NCI-H1417 treated with DMSO at 0.1 percent for 48 hours (cell line): ENCODE measurements around the gene ACER3.
"Not testable (repeated sequence)": the region's sequence is repeated elsewhere in the genome, so short reads cannot be mapped to it uniquely, and the experiment has no call there.

Source experiments
- DNase-seq: peaks from one replicate; lab custom pipeline; 2025; lab: John Stamatoyannopoulos, UW

Gene ACER3

GRCh38 chr11:76872959-76873827 is 12.5 kb downstream of the ACER3 start:
- DNase-seq, result no peak

DNA sequence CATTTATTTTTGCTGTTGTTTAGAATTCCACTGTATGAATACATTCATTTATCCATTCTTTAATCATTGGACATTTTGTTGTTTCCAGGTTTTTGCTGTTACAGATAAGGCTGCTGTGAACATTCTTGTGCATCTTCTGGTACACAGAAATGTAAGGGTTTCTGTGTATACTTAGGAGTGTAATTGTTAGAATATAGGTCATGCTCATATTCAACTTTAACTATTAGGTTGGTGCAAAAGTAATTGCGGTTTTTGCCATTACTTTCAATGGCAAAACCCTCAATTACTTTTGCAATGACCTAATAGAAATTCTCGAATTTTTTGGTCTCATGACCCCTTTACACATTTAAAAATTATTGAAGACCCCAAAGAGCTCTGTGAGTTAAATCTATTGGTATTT is 17.3 kb downstream of the ACER3 start:
- no peak for DNase-seq

DNA sequence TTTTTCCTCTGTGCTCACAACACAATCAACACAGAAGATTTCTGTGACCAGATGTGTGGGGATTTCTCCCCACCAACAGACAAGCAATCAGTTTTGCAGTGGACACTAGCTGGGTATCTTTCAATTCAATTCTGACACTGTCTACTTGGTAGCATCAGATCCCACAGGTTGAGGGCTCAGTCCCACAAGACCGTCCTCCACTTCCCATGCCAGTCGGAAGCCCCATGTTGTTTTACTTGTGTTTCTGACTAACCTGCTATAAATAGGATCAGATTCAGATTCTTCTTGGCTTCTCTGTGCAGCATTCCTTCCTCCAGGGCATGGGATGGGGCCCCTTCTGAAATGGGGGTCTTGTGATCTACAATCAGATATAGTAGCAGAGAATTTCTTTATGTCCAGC is 19.6 kb downstream of the ACER3 start:
- no peak for DNase-seq

GRCh38 chr11:76880956-76881355 is 20.2 kb downstream of the ACER3 start:
- DNase-seq, result no peak

DNA sequence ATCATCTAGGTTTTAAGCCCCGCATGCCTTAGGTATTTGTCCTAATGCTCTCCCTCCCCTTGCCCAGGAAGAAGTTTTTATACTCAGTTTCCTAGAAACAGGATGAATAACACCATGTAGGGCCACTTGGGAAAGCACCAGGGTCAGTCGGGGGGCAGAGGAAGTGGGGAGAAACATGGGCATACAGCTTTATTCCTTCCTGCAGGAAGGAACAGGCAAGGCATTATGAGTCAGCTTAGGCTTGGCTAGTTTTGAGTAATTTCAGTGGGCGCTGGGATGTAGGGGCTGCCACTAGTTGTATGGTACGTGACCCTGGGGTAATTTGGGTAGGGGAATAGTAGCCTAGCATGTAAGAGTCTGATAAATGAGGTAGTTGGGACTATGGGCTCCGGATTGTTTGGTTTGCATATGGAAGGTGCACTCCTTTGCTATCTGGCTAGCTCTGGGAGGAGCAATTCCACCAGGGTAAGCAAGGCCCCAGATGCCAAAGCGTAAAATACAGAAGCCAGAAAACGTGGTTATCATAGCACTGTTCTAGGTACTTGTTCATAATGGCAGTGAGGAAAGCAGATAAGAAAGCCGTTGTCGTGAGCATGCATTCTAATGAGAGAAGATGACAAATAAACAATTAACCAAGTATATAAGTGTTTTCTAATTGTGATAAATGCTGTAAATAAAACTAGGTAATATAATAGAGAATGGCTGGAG is 24.8 kb downstream of the ACER3 start:
- no peak for DNase-seq

GRCh38 chr11:76888989-76889388 is 28.3 kb downstream of the ACER3 start:
- DNase-seq, result no peak

DNA sequence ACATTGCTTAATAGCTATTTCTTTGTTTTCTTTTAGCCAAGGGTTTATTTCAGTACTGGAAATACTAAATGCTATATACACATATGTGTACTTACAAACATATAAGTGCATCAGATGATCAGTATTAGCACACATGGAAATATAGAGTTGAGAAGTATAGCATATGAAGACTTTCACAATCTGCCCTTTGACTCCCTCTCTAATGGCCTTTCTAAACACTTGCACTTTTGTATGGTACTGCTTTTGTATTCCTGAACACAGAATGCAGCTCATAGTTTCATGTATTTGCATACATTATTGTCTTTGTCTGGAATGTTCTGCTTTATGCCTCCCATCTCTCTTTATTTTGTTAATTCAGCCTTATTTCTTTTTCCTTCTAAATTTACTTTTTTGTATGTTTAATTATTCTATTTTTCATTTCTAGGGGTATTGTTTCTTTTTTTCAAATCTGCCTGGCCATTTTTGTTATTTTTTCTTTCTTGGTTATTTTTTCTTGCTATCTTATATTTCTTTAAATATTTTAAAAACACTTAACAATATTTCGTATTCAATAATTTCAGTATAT is 28.8 kb downstream of the ACER3 start:
- no peak for DNase-seq

DNA sequence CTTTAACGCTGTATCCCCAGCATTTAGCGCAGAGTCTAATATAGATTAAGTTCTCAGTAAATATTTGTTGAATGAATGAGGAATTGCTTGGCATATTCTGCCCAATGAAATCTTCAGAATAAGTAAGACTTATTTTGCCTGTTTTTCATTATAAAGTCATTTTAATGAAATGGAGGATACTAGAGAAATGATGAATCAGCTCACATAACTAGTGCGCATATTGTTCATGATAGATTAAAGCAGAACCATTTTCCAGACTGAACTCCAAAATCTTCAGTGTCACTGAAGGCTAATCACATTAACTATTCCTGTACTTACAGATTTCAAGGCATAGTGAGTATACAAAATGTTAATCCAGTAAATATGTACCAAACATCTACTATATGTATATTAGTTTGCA is 29.6 kb downstream of the ACER3 start:
- no peak for DNase-seq

DNA sequence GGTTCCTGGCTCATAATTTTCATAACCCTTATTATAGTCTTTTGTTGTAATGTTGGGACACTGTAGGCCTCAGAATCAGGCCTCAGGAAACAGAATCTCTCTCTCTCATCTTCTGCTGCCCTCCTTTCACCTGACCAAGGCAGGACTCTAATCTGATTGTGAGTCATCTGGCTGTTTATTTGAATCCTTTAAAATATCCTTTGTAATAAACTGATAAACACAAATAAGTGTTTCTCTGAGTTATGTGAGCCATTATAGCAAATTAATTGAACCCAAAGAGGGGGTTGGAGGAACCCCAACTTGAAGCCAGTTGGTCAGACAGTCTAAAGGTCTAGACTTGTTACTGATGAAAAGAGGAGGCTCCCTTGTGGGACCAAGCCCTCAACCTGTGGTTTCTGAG is 30.6 kb downstream of the ACER3 start:
- DNase-seq, result no peak

DNA sequence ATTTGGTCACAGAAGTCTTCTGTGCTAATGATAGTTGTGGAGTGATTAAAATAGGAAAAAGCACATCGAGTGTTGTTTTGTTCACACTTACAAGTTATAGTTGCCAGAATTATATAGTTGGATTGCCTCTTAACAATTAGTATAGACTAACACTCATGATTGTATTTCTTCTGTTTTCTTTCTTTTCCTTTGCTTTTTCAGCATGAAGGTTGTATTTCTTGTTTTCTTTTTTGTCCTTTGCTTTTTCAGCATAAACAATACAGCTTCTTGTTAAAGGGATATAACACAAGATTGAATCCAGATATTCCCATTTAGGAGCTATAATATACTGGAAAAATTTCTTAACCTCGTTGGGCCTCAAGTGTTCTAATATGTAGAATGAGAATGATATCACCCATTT is 31.1 kb downstream of the ACER3 start:
- no peak for DNase-seq

DNA sequence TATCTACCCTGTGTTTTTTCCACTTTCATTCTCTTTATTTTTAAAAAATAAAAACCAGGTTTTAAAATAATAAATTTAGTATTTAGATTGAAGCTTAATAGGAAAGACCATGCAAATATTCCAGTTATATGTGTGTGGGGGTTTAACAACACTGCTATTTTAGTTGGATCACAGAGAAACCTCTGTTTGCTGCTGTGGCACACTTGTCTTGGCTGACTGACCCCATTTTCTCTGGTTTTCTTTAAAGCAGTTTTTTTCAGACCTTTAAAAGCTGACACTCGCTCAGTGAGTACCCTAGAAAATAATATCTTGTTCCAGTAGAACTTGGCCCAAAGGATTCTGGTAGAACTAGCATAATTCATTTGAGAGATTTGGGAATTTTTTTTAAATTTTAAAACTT is 31.6 kb downstream of the ACER3 start:
- no peak for DNase-seq

DNA sequence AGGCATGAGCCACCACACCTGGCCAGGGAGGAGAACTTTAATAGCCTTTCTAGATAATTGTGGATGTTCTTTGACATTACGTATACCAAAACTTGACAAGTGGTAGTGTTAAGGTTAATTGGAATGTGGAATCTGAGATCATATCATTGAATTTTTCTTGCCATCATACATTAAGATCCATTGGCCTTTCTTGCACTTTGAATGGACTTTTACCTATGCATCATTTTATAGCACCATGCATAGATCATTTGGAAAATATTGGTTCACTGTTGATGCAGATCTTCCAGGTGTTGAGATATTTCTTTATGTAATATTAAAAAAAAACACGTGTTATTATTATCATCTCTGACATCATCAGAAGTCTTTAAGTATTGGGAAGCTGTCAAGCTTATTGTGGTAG is 36.5 kb downstream of the ACER3 start:
- no peak for DNase-seq

DNA sequence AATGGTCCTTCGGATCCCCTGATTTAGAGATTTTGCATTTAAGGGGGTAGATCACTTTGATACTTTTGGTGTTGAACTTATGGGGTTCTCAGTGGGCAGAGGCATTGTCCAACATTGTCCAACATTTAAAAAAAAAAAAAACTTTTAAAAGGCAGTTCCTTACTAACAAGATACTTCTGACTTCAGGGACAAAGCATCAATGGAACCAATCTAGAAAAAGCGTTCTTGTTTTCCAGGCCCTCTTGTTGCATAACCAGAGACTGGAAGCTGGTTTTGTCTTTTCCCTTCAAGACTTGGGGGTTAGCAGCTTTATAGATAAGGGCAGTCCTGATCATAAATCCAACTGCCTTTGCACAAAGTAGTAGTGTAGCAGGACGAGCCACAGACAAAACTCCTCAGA is 40.4 kb downstream of the ACER3 start:
- DNase-seq, result no peak

DNA sequence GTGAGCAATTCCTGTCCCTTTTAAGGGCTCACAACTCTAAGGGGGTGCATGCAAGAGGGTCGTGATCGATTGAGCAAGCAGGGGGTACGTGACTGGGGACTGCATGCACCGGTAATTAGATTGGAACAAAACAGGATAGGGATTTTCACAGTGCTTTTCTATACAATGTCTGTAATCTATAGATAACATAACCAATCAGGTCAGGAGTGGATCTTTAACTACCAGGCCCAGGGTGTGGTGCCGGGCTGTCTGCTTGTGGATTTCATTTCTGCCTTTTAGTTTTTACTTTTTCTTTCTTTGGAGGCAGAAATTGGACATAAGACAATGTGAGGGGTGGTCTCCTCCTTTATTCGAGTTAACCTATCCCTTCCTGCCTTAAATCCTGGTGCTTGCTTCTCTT is 40.9 kb downstream of the ACER3 start:
- DNase-seq, result not testable (repeated sequence)

GRCh38 chr11:76902121-76903014 is 41.6 kb downstream of the ACER3 start:
- DNase-seq, result no peak

DNA sequence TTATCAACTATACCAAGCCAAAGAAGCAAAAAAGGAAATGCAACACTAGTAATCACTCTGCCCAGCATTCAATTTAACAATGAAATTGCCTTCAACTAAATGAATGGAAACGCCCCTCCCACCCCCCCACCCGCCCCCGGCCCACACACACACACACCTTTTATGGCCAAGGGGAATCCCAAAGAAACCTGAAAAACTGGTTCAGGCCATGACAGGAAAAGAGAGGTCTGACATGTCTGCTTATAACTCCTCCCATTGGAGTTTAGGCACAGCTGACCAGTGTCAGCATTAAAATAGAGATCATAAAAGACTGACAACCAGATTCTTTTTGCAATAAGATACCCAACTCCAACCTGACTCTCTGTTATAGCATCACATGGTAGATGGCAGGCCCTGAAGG is 42.6 kb downstream of the ACER3 start:
- DNase-seq, result no peak

DNA sequence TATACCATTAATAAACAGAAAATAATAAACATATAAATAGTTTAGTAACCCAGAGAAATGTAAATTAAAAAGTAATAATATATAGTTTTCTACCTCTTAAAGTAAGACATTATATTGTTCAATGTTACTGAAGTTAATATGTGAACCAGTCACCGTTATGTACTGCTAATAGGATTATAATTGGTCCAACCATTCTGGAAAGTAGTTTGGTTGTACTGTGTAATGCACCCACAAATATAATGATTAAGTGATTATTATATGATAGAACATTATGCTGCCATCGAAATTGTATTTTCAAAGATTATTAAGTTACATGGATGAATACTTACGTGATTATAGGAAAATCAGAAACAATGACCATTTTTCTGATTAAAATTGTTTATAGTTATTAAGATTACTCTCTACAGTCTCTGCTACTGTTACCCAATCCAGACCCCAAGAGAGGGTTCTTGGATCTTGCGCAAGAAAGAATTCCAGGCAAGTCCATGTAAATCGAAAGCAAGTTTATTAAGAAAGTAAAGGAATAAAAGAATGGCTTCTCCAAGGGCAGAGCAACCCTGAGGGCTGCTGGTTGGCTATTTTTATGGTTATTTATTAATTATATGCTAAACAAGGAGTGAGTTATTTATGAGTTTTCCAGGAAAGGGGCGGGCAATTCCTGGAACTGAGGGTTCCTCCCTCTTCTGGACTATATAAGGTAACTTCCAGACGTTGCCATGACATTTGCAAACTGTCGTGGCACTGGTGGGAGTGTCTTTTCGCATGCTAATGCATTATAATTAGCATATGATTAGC is 50.1 kb downstream of the ACER3 start:
- DNase-seq, result no peak

DNA sequence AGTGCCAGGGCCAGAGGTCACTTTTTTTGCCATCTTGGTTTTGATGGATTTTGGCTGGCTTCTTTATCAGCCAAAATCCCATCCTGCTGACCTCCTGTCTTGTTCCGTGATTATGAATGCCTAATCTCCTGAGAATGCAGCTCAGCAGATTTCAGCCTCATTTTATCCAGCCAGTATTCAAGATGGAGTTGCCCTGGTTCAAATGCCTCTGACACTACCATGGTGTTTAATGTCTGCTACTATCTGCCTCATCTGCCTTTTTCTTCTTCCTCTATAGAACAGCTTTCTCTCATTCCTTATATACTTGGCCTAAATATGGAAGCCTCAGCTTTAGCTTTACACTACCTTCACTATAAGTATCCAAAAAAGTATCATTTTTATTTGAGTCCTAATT is 50.7 kb downstream of the ACER3 start:
- DNase-seq, result no peak

GRCh38 chr11:76916712-76917111 is 56.0 kb downstream of the ACER3 start:
- DNase-seq, result no peak

GRCh38 chr11:76918941-76919386 is 58.2 kb downstream of the ACER3 start:
- DNase-seq, result peak; percentile 11

- DNase-seq, result no peak
Measured at GRCh38 chr11:76919467-76919866, 58.7 kb downstream of the ACER3 start.
